GM21576 (cell line): ENCODE results near the gene AAMDC.
"Not testable (repeated sequence)": the region's sequence is repeated elsewhere in the genome, so short reads cannot be mapped to it uniquely, and the experiment has no call there.

ENCODE experiments used
- ATAC-seq: cut with Tn5 transposase; IDR thresholded peaks from one replicate; pipeline ENCODE4 v1.9.1; 2021; ENCODE audit warnings: mild to moderate bottlenecking, moderate library complexity; ENCODE audit not compliant: unreplicated experiment

AAMDC gene

DNA sequence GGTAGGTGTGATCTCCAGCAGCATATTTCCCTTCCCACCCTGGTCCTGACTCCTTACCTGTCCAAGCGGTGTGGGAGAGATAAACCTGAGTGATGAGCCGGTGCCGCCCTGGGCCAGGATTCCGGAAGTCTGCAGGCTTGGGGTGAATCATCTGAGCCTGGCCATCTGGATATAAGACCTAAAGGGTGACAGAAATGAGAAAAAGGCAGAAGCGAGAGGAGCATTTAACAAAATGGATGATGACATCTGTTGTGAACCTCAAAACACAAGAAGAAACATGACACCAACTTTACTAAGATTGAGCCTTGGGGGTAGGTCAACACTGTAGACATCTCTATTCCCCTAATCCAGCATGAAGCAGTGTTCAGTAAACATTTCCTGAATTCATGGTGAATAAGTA is 62.8 kb downstream of the AAMDC start:
- ATAC-seq: no peak

DNA sequence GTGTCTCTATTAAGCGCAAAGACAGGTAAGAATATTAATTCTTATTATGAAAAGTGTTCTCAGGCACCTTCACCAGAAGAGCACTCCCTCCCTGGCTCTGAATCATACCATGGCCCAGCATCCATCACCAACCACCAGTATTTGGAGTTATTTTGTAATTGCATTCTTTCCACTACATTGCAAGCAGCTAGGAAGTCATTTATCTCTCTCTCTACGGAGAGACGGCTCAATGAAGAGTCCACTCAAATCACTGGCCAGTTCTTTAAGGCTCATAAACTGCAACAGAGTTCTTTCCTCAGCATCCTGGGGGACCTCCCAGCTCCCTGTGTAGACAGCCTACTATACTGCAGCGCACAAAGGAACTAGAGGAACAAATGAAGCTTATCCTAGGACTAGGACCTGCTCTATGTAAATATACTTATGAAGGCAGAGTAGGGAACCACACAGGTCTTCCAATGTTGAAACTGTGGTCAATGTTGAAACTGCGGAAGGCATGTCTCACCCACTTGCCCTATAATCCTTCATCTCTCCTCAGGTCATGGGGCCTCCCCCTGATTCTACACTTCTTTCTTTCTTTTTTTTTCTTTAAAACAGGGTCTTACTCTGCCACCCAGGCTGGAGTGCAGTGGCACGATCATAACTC is 63.4 kb downstream of the AAMDC start:
- no peak for ATAC-seq

DNA sequence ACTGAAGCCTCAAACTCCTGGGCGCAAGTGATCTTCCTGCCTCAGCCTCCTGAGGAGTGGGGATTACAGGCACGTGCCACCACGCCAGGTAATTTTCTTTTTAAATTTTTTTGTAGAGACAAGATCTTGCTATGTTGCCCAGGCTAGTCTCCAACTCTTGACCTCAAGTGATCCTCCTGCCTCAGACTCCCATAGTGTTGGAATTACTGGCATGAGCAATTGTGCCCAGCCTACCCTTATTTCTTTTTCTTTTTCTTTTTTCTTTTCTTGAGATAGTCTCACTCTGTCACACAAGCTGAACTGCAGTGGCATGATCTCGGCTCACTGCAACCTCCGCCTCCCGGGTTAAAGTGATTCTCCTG is 63.9 kb downstream of the AAMDC start:
- ATAC-seq: no peak

DNA sequence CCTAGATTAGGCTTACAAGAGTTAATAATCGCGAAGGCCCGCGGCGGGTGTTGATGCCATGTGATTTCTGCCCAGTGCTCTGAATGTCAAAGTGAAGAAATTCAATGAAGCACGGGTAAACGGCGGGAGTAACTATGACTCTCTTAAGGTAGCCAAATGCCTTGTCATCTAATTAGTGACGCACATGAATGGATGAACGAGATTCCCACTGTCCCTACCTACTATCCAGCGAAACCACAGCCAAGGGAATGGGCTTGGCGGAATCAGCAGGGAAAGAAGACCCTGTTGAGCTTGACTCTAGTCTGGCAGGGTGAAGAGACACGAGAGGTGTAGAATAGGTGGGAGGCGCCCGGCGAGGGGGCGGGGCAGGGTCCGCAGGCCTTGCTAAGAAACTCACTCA is 65.5 kb downstream of the AAMDC start:
- ATAC-seq: no peak

DNA sequence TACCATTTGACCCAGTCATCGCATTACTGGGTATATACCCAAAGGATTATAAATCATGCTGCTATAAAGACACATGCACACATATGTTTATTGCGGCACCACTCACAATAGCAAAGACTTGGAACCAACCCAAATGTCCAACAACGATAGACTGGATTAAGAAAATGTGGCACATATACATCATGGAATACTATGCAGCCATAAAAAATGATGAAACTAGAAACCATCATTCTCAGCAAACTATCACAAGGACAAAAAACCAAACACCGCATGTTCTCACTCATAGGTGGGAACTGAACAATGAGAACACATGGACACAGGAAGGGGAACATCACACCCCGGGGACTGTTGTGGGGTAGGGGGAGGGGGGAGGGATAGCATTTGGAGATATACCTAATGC is 68.1 kb downstream of the AAMDC start:
- not testable (repeated sequence) for ATAC-seq

DNA sequence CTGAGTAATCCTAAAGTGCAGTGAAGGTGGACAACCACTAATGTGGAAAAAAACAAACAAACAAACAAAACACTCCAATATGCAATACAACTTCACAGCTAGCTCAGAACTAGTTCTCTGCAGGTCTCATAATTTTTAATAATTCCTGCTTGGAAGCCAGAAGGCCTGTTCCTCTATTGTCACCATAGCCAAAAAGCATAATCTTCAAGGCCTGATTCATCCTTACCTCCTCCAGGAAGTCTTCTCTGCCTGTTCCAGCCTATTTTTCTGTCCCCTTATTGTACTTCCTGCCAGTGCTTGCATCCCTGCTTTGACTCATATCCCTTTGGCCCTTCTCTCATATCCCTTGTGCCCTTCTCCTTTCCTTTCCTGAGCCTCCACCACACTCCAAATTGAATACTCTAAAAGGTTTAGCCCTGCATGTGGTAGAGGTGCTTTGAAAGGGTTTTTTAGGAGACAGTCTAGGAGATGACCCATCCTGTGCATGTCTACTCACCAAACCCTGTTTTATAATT is 69.2 kb downstream of the AAMDC start:
- not testable (repeated sequence) for ATAC-seq

DNA sequence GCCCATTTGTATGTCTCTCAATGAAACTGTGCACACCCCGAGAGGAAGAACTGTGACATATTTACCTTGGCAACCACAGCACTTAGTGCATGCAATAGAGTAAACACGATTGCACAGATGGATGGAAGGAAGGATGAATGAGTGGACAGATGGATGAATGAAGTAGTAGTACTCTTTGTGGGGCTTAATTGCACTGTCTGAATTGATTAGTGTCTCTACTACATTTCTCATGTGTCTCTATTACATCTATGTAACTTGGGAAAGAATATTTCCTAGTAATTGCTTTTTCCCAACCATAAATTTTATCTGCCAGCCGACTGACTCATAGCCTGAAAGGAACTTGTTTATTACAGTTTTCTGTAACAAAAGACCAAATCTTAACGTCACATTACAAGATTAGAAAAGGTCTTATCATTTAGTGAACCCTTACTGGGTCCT is 69.7 kb downstream of the AAMDC start:
- ATAC-seq: not testable (repeated sequence)

DNA sequence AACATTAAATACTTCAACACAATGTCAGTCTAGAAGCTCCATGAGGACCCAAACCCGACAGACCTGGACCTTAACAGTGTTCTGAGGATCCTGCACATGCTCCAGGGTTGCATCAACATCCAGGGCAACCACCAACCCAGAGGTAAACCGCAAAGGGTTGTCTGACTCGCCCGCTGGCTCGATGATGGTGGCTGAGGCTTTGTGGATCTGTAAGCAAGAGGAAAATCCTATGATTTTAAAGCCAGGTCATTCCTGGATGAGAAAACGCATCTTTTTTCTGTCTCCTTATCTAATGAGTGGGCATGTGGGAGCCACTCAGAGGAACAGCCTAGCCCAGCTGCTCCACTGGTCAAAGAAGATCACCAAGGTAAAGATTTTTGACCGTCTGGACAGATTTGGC is 70.3 kb downstream of the AAMDC start:
- not testable (repeated sequence) for ATAC-seq

DNA sequence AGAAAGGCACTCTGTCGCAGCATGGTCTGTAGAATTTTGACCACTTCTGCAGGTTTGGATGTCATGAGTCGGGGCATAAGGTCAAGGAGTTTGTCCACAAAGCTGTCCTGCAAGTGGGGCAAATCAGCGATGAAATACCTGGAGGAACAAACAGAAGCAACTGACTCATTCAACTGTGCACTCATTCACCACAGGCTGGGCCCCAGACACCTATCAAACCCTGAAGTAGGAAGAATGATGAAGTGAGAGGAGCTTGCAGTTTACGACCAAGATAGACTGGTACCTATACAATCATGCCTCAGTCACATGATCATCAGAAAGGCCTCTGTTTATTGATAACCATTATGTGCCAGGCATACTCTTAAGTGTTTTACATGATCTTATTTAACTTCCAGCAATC is 70.8 kb downstream of the AAMDC start:
- ATAC-seq: not testable (repeated sequence)

DNA sequence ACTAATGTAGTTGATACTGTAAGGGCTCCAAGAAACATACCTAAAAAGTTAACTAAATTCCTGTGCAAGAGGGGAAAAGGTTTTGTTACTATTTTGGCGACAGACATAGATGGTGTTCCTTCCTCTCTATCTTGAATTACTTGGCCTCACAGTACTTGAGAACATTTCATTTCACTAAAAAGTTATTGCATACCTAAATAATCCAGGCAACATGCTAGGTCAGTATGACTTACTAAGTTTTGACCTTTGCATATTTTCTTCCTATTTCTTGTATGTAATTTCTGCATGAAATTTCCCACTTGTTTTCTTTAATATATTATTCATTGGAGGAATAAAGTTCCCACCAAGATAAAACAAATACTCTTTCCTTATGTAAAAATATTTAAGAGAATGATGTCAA is 74.0 kb downstream of the AAMDC start:
- ATAC-seq: not testable (repeated sequence)

DNA sequence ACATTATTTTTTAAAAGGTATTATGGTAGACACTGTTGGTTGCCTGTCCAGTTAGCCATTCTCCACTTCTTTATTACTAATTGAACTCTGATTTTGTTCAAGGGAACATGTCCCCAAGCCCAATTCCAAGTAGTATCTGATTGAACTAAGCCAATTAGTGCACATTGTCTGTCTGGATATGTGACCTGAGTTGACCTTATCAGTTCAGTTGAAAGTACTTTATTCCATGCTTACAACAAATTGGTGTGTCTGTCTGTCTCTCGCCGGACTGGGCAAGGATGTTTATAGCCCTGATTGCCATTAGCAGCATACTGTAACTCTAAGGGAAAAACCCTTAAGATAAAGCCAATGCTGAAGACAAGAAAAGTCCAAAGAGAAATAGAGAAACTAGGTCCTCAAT is 87.9 kb downstream of the AAMDC start:
- ATAC-seq: no peak

DNA sequence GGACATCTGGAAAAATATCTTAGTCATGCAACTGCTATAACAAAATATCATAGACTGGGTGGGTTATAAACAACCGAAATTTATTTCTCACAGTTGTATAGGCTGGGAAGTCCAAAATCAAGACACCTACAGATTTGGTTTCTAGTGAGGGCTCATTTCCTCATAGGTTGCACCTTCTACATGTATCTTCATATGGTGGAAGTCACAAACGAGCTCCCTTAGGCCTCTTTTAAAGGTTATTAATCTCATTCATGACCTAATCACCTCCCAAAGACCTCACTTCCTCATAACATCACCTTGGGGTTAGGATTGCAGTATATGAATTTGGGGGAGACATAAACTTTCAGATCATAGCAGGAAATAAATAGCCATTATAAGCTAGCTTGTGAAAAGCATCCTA is 88.3 kb downstream of the AAMDC start:
- ATAC-seq: no peak

DNA sequence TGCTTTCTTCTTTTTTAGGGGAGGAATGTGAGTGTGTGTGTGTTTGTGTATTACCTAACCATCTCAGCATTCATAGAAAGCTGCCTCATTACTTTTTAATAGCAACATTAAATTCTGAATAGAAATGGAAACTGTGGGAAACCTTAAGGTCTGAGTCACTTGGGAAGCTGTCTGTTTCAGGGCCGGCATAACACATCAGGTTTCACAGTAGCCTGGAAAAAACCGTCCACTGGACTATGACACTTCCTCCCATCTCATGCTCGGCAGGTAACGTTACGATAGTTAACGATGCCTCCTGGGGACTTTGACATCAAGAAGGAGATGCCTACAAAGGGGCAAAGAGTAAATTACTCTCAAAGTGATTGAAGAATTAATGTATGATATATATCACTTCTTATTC is 89.9 kb downstream of the AAMDC start:
- not testable (repeated sequence) for ATAC-seq

DNA sequence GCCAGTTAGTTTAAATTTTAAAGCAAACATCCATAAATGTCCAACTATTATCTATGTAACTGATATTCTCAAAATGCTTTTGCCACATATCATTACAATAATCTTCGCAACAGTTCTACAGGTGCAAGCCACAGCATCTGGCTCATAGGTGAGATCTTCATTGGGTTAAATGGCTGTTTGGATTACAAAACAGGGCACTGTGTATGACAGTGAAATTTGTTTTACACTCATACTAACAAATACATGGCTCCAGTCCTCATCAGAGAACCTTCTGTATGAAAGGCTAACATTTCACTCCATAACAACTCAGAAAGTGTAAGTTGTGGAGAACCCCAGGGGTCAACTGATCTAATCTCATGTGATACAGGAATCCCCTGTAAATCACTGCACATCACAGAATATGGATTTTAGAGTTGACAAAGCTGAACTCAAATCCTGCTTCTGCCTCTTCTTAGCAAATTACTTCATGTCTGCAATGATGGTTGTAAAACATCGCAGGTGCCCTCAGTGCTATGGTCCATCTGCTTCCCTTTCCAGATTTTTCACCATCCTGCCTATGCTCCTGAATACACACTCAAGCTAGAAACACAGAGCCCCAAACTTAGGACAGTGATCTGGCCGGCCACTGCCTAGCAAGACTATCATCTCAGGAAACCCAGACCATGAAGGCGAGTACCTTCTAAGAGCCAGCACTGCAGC is 92.8 kb downstream of the AAMDC start:
- ATAC-seq: not testable (repeated sequence)

DNA sequence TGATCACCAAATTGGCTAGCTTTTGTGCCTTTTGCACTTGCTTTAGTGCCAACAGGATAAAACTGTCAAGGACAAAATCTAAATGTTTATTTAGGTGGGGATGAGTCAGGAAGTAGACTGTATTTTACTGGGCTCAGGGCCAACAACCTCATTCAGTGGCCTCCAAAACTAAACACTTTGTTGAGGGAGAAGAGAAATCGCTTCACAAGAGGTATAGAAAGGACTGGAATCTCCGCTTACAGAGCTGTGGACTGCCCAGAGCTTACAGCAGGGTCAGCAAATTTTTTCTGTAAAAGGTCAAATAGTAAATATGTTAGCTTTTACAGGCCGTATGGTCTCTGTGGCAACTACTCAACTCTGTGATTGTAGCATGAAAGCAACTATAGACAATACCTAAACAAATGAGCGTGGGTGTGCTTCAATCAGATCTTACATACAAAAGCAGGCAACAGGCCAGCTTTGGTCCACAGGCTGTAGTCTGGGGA is 93.4 kb downstream of the AAMDC start:
- not testable (repeated sequence) for ATAC-seq

DNA sequence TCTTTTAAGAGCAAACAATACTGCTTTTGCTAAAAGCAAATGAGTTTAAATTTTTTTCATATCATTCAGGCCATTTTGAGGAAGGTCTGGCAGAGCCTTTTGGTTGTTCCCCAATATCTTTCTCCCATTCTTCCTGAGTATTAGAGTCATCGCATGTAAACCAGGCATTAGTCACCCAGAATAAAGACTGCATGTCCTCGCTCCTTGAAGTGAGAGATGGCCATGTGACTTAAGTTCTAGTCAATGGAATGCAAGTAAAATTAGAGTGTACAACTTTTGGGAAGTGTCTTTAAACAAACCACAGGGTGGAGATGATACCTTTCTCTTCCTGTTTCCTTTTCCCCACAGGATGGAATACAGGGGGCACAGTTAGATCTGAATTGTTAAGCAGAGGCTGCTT is 96.8 kb downstream of the AAMDC start:
- not testable (repeated sequence) for ATAC-seq
